GM12874 (cell line): ENCODE data around the gene MEGF11.

Experiments
- CTCF ChIP-seq: IDR thresholded peaks from 2 replicates; pipeline ENCODE4 v1.5.1; 2011; ENCODE audit warnings: low read depth, mild to moderate bottlenecking, control low read depth, low read length, moderate library complexity; ENCODE audit not compliant: insufficient read depth

The MEGF11 gene

GRCh38 chr15:65901836-65902235 is 351.7 kb downstream of the MEGF11 start:
- TF ChIP-seq CTCF = no peak

DNA sequence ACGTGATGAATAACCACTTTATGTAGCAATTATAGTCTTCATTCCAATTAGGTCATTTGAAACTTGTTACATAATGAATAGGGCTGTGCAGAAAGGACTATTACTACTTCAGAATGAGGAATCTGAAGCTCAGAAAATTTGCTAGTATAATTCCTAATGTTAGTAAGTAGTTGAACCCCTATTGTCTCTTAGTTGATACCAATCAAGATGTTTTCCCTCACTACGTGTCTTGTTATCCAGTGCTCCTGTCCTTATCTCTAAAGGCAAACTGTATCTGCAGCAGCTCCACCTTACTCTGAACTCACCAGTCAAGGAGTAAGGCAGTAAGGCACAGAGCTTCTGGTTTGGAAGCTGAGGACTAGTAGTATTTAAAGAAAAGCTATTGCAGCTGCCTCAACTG is 352.2 kb downstream of the MEGF11 start:
- TF ChIP-seq CTCF = no peak

DNA sequence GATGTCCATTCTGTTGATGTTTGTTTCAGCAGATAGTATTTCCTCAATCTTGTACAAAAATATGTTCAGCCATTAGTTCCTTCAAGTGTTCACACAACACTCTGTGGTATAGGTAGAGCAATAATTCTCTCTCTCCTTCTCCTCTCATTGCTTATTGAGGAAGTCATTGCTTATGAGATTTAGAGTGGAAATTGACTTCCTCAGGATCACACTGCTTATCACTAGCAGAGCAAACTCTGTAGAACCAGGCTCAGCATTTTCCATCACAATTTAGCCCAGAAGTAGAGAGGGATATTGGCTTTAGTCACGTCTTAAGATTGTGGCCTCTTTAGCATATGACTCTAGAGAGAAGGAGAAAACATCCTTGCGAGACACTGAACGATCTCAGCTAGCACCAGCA is 353.1 kb downstream of the MEGF11 start:
- no peak for TF ChIP-seq CTCF

- no peak for TF ChIP-seq CTCF
These were observed 357.3 kb downstream of the MEGF11 start for GRCh38 chr15:65896236-65896635.

- no peak for TF ChIP-seq CTCF
These were observed 360.5 kb downstream of the MEGF11 start for GRCh38 chr15:65893060-65893459.

GRCh38 chr15:65888981-65889380 is 364.6 kb downstream of the MEGF11 start:
- TF ChIP-seq CTCF = no peak

- no peak for TF ChIP-seq CTCF
These were observed 366.0 kb downstream of the MEGF11 start for GRCh38 chr15:65887565-65887964.

GRCh38 chr15:65885668-65886218 is 367.8 kb downstream of the MEGF11 start:
- TF ChIP-seq CTCF = no peak
